Vagina (tissue), 2 donors: ENCODE data around the gene TYW5. TPM values are rescaled to one million over a fixed set of nuclear protein-coding genes. Genes with fewer than 3 reads are reported as not detected.

Experiments
- DNase-seq, 2 donors: peaks; one replicate each; pipeline ENCODE4 v3.0.0-alpha.2; 2017; ENCODE audit errors: extremely low spot score in 2 of 2
- H3K27ac ChIP-seq: fragments of 200-600 bp; sonication (generic); one replicate; pipeline ENCODE4 v1.5.1; 2019
- H3K27me3 ChIP-seq: fragments of 200-600 bp; sonication (generic); one replicate; pipeline ENCODE4 v1.5.1; 2019
- H3K36me3 ChIP-seq, 2 donors: fragments of 200-600 bp; sonication (generic); one replicate each; pipeline ENCODE4 v1.5.1; 2017 to 2019
- H3K4me1 ChIP-seq: fragments of 200-600 bp; sonication (generic); one replicate; pipeline ENCODE4 v1.5.1; 2019
- H3K4me3 ChIP-seq, 2 donors: fragments of 200-600 bp; sonication (generic); 1 replicate in 1 of 2; 2 replicates in 1 of 2; pipeline ENCODE4 v1.5.1; 2016 to 2019
- H3K9me3 ChIP-seq: fragments of 200-600 bp; sonication (generic); one replicate; pipeline ENCODE4 v1.5.1; 2019
- CTCF ChIP-seq, 3 experiments: fragments of 450-650 bp in 2 of 3; fragments of 200-600 bp in 1 of 3; sonication (generic) in 1 of 3; IDR thresholded peaks; one replicate each; pipeline ENCODE4 v1.5.1; 2017 to 2019; ENCODE audit warnings: antibody characterized with exemption in 3 of 3, mild to moderate bottlenecking in 2 of 3, moderate library complexity in 2 of 3
- POLR2A ChIP-seq, 2 donors: fragments of 450-650 bp; IDR thresholded peaks; one replicate each; pipeline ENCODE4 v1.6.1; 2017; ENCODE audit warnings: antibody characterized with exemption in 2 of 2, mild to moderate bottlenecking in 2 of 2, moderate library complexity in 2 of 2
- POLR2AphosphoS5 ChIP-seq, 2 donors: sonication (generic); formaldehyde crosslinking; IDR thresholded peaks; one replicate each; pipeline ENCODE4 v1.9.0; 2017; ENCODE audit warnings: antibody characterized with exemption in 2 of 2, mild to moderate bottlenecking in 2 of 2, low read depth in 1 of 2; ENCODE audit not compliant: insufficient read depth in 1 of 2
- intact Hi-C: fragments of 100-400 bp; cut with DNase I; formaldehyde crosslinking; loops from one replicate; pipeline ENCODE4 v1.15.1; 2023
- total RNA-seq: library from RNA; depleted of rRNA; stranded (reverse); fragments of >200 nt; gene quantifications from one replicate; pipeline ENCODE4 v1.2.3, GENCODE V29; 2016

Gene TYW5
- total RNA-seq, 1 donor from 2014 or later: 5.2 TPM

GRCh38 chr2:199984159-199984558, 28.9 kb upstream of the TYW5 start:
- H3K27me3 ChIP-seq: no peaks in the 10 kb centered on the region
- intact Hi-C loops: no loop called here
- TF ChIP-seq CTCF (IDR thresholded peaks at IDR 0.05) (no peak), POLR2AphosphoS5 (IDR thresholded peaks at IDR 0.05; ENCODE audit: insufficient read depth in 1 of 2, low read depth in 1 of 2) (no peak), POLR2A (IDR thresholded peaks at IDR 0.05) (no peak)
- H3K9me3 ChIP-seq: no peaks in the 10 kb centered on the region
- H3K4me1 ChIP-seq: peaks cover 15% of the 10 kb centered on the region
- H3K27ac ChIP-seq: no peak overlapping the region
- H3K36me3 ChIP-seq: no peaks in the 10 kb centered on the region
- DNase-seq: no peak
- H3K4me3 ChIP-seq: no peak overlapping the region

GRCh38 chr2:199983534-199983933, 28.2 kb upstream of the TYW5 start:
- Histone ChIP-seq H3K36me3 (no peaks in the 10 kb centered on the region), H3K27me3 (no peaks in the 10 kb centered on the region), H3K27ac (no peak overlapping the region), H3K9me3 (no peaks in the 10 kb centered on the region), H3K4me3 (no peak overlapping the region), H3K4me1 (peaks cover 13% of the 10 kb centered on the region)
- no peak for TF ChIP-seq CTCF (IDR thresholded peaks at IDR 0.05)
- no peak for TF ChIP-seq POLR2AphosphoS5 (IDR thresholded peaks at IDR 0.05; ENCODE audit: insufficient read depth in 1 of 2, low read depth in 1 of 2)
- TF ChIP-seq POLR2A (IDR thresholded peaks at IDR 0.05): no peak
- intact Hi-C loops: no loop called here
- no peak for DNase-seq

- intact Hi-C loops: no loop called here
- Histone ChIP-seq H3K27me3 (no peaks in the 10 kb centered on the region), H3K9me3 (no peaks in the 10 kb centered on the region), H3K4me1 (peaks cover 2% of the 10 kb centered on the region), H3K4me3 (no peak overlapping the region), H3K36me3 (no peaks in the 10 kb centered on the region), H3K27ac (no peak overlapping the region)
- TF ChIP-seq POLR2AphosphoS5 (IDR thresholded peaks at IDR 0.05; ENCODE audit: insufficient read depth in 1 of 2, low read depth in 1 of 2) (no peak), CTCF (IDR thresholded peaks at IDR 0.05) (no peak), POLR2A (IDR thresholded peaks at IDR 0.05) (no peak)
- DNase-seq: no peak
Observed at GRCh38 chr2:199982126-199982843, 27.0 kb upstream of the TYW5 start.

- Histone ChIP-seq H3K4me3 (no peak overlapping the region), H3K27ac (no peak overlapping the region), H3K27me3 (no peaks in the 10 kb centered on the region), H3K9me3 (no peaks in the 10 kb centered on the region), H3K4me1 (no peaks in the 10 kb centered on the region), H3K36me3 (no peaks in the 10 kb centered on the region)
- TF ChIP-seq POLR2AphosphoS5 (IDR thresholded peaks at IDR 0.05; ENCODE audit: insufficient read depth in 1 of 2, low read depth in 1 of 2): peak in 1 of 2 donors; percentile 54
- TF ChIP-seq CTCF (IDR thresholded peaks at IDR 0.05): peak; percentile 64 to 88 (median 74)
- no peak for TF ChIP-seq POLR2A (IDR thresholded peaks at IDR 0.05)
- intact Hi-C loops: loop anchor here (5.0 kb wide), 1 partner anchor 502 kb away; no protein-coding TSS in a partner anchor
- DNase-seq: no peak
Observed at GRCh38 chr2:199979832-199980628, 24.7 kb upstream of the TYW5 start.
